HCT116 (cell line): ENCODE data around the gene LRRC66. TPM values are rescaled to one million over a fixed set of nuclear protein-coding genes. Genes with fewer than 3 reads are reported as not detected.

ENCODE experiments used
- ATAC-seq: fragments of 200-7000 bp; cut with Tn5 transposase; 2 replicates; pipeline ENCODE4 v1.9.1; 2020; ENCODE audit warnings: mild to moderate bottlenecking, moderate library complexity
- BruUV-seq: library from RNA; stranded (reverse); fragments of 400-500 nt; replicated peaks from 2 replicates; lab custom pipeline; 2021; lab: Mats Ljungman, UMichigan
- CTCF ChIA-PET: fragments of 300-600 bp; sonication (Branson Sonifier 250); formaldehyde crosslinking; loops from one replicate; lab custom pipeline; 2021; ENCODE audit warnings: antibody characterized with exemption; lab: Charles Lee
- POLR2A ChIA-PET: fragments of 300-600, 350-600 bp; sonication (Branson Sonifier 250); formaldehyde crosslinking; loops from one replicate; lab custom pipeline; 2021; ENCODE audit warnings: antibody characterized with exemption; lab: Charles Lee
- RAD21 ChIA-PET, 2 experiments: fragments of 300-600 bp; sonication (Branson Sonifier 250); formaldehyde crosslinking; loops; one replicate each; lab custom pipeline; 2023; ENCODE audit warnings: low total read pairs in 2 of 2; ENCODE audit not compliant: uncharacterized antibody in 2 of 2, unreplicated experiment in 2 of 2, low non-redundant PET in 1 of 2; lab: Charles Lee
- DNase-seq: peaks from one replicate; pipeline ENCODE4 v3.0.0-alpha.2; 2010; ENCODE audit warnings: low read depth, low spot score
- H2AFZ ChIP-seq: fragments of 200-600 bp; shearing (Covaris generic), sonication (generic); 2 replicates; pipeline ENCODE4 v1.6.1; 2017; ENCODE audit warnings: low read depth, mixed run types, mixed read lengths, antibody characterized with exemption, low read length; ENCODE audit not compliant: poor library complexity, severe bottlenecking
- H3K27ac ChIP-seq: 2 replicates; pipeline ENCODE4 v1.5.1; 2012; ENCODE audit warnings: low read depth, low read length
- H3K27me3 ChIP-seq: fragments of 200-600 bp; sonication (generic); 2 replicates; pipeline ENCODE4 v1.6.1; 2016; ENCODE audit warnings: mixed run types, low read length, mixed read lengths; ENCODE audit not compliant: insufficient read depth
- H3K36me3 ChIP-seq, 2 experiments: fragments of 200-500 bp in 1 of 2; fragments of 200-600 bp in 1 of 2; sonication (Bioruptor generic) in 1 of 2; sonication (generic) in 1 of 2; 2 replicates each; pipeline versions ENCODE4 v1.5.1 to v1.6.1; 2014 to 2016; ENCODE audit warnings: low read length in 2 of 2, inconsistent platforms in 1 of 2, mixed read lengths in 1 of 2, mixed run types in 1 of 2; ENCODE audit not compliant: insufficient read depth in 2 of 2, control insufficient read depth in 1 of 2
- H3K4me1 ChIP-seq, 2 experiments: fragments of 200-600 bp in 1 of 2; sonication (generic) in 1 of 2; 2 replicates each; pipeline versions ENCODE4 v1.5.1 to v1.6.1; 2012 to 2017; ENCODE audit warnings: low read length in 2 of 2, inconsistent platforms in 1 of 2, mild to moderate bottlenecking in 1 of 2, mixed read lengths in 1 of 2, mixed run types in 1 of 2, moderate library complexity in 1 of 2; ENCODE audit not compliant: insufficient read depth in 2 of 2, control insufficient read depth in 1 of 2
- H3K4me2 ChIP-seq: fragments of 200-600 bp; sonication (generic); 2 replicates; pipeline ENCODE4 v1.6.1; 2017; ENCODE audit warnings: mixed run types, low read length, mixed read lengths
- H3K4me3 ChIP-seq, 2 experiments: fragments of 200-600 bp in 1 of 2; sonication (generic) in 1 of 2; replicated peaks in 1 of 2; 2 replicates each; pipeline ENCODE4 v1.5.1; 2011 to 2016; ENCODE audit warnings: low read length in 2 of 2, control low read depth in 1 of 2, low read depth in 1 of 2, mild to moderate bottlenecking in 1 of 2, mixed read lengths in 1 of 2, mixed run types in 1 of 2
- H3K79me2 ChIP-seq: fragments of 200-600 bp; sonication (generic); 2 replicates; pipeline ENCODE4 v1.6.1; 2017; ENCODE audit warnings: mild to moderate bottlenecking, mixed run types, low read length, moderate library complexity, mixed read lengths; ENCODE audit not compliant: insufficient read depth
- H3K9ac ChIP-seq: fragments of 200-600 bp; sonication (generic); 2 replicates; pipeline ENCODE4 v1.6.1; 2016; ENCODE audit warnings: low read length, mixed read lengths
- H3K9me2 ChIP-seq: fragments of 200-600 bp; sonication (generic), shearing (Covaris generic); 2 replicates; pipeline ENCODE4 v1.6.1; 2017; ENCODE audit warnings: mixed run types, mild to moderate bottlenecking, moderate library complexity; ENCODE audit not compliant: insufficient read depth
- H3K9me3 ChIP-seq, 2 experiments: fragments of 200-500 bp in 1 of 2; fragments of 200-600 bp in 1 of 2; sonication (Bioruptor generic) in 1 of 2; sonication (generic) in 1 of 2; 2 replicates each; pipeline ENCODE4 v1.6.1; 2014 to 2017; ENCODE audit warnings: low read length in 2 of 2, mixed read lengths in 2 of 2, inconsistent platforms in 1 of 2, low read depth in 1 of 2, mild to moderate bottlenecking in 1 of 2, mixed run types in 1 of 2, moderate library complexity in 1 of 2; ENCODE audit not compliant: control insufficient read depth in 1 of 2, insufficient read depth in 1 of 2
- H4K20me1 ChIP-seq: fragments of 200-600 bp; sonication (generic), shearing (Covaris generic); 2 replicates; pipeline ENCODE4 v1.6.1; 2017; ENCODE audit warnings: mixed run types, mild to moderate bottlenecking, moderate library complexity; ENCODE audit not compliant: insufficient read depth
- ELF1 ChIP-seq: IDR thresholded peaks from 2 replicates; pipeline ENCODE4 v1.6.1; 2012; ENCODE audit warnings: low read depth, borderline replicate concordance
- EZH2 ChIP-seq: fragments of 200-600 bp; sonication (generic); IDR thresholded peaks from 2 replicates; pipeline ENCODE4 v1.6.1; 2017; ENCODE audit warnings: antibody characterized with exemption, mixed run types
- JUND ChIP-seq: IDR thresholded peaks from 2 replicates; pipeline ENCODE4 v1.6.1; 2012
- POLR2AphosphoS5 ChIP-seq: IDR thresholded peaks from 2 replicates; pipeline ENCODE4 v1.6.1; 2011; ENCODE audit warnings: mild to moderate bottlenecking, low read depth, low read length, moderate library complexity
- REST ChIP-seq: IDR thresholded peaks from 2 replicates; pipeline ENCODE4 v1.6.1; 2012; ENCODE audit warnings: low read depth
- SP1 ChIP-seq: IDR thresholded peaks from 2 replicates; pipeline ENCODE4 v1.6.1; 2012; ENCODE audit warnings: low read depth
- ZNF274 ChIP-seq: fragments of 200-500 bp; sonication (Bioruptor generic); IDR thresholded peaks from 2 replicates; pipeline ENCODE4 v1.6.1; 2014; ENCODE audit warnings: mild to moderate bottlenecking, low read depth, low read length, inconsistent platforms
- intact Hi-C: fragments of 100-400 bp; cut with micrococcal nuclease; formaldehyde crosslinking; loops from 2 replicates; pipeline ENCODE4 v1.10.0; 2022
- total RNA-seq: library from RNA; stranded (reverse); gene quantifications from one replicate; pipeline ENCODE4 v1.2.1, GENCODE V29; 2021; ENCODE audit not compliant: unreplicated experiment
- TF ChIP-seq, protein P1 (sequence below): IDR thresholded peaks from 2 replicates; pipeline ENCODE4 v1.6.1; 2011; ENCODE audit warnings: mild to moderate bottlenecking, low read length, moderate library complexity; ENCODE audit not compliant: insufficient replicate concordance; ENCODE audit errors: extremely low read depth
- TF ChIP-seq, protein P2 (sequence below): IDR thresholded peaks from 2 replicates; pipeline ENCODE4 v1.6.1; 2012
- TF ChIP-seq, protein P3 (sequence below): IDR thresholded peaks from 2 replicates; pipeline ENCODE4 v1.6.1; 2012

The LRRC66 gene
- total RNA-seq, 1 experiment from 2014 or later = 0.12 TPM

- DNase-seq (no peak), ATAC-seq (no peak)
- no TSS peak for BruUV-seq
- Histone ChIP-seq H3K4me1 (no peaks in the 10 kb centered on the region), H3K9ac (no peak overlapping the region), H3K27ac (no peak overlapping the region), H3K9me3 (no peaks in the 10 kb centered on the region), H3K79me2 (no peaks in the 10 kb centered on the region), H3K27me3 (no peaks in the 10 kb centered on the region), H4K20me1 (no peaks in the 10 kb centered on the region), H3K9me2 (no peaks in the 10 kb centered on the region), H3K4me2 (no peak overlapping the region), H3K36me3 (no peaks in the 10 kb centered on the region), H3K4me3 (no peak overlapping the region), H2AFZ (no peak overlapping the region)
- POLR2A ChIA-PET = no interaction called here
- RAD21 ChIA-PET = no interaction called here
- CTCF ChIA-PET = no interaction called here
- TF ChIP-seq ZNF274 (no peak), JUND (no peak), ELF1 (no peak), POLR2AphosphoS5 (no peak), REST (no peak), EZH2 (no peak), SP1 (no peak)
- TF ChIP-seq, protein P1, sequence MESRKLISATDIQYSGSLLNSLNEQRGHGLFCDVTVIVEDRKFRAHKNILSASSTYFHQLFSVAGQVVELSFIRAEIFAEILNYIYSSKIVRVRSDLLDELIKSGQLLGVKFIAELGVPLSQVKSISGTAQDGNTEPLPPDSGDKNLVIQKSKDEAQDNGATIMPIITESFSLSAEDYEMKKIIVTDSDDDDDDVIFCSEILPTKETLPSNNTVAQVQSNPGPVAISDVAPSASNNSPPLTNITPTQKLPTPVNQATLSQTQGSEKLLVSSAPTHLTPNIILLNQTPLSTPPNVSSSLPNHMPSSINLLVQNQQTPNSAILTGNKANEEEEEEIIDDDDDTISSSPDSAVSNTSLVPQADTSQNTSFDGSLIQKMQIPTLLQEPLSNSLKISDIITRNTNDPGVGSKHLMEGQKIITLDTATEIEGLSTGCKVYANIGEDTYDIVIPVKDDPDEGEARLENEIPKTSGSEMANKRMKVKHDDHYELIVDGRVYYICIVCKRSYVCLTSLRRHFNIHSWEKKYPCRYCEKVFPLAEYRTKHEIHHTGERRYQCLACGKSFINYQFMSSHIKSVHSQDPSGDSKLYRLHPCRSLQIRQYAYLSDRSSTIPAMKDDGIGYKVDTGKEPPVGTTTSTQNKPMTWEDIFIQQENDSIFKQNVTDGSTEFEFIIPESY = no peak
- TF ChIP-seq, protein P2, sequence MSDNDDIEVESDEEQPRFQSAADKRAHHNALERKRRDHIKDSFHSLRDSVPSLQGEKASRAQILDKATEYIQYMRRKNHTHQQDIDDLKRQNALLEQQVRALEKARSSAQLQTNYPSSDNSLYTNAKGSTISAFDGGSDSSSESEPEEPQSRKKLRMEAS = no peak
- TF ChIP-seq, protein P3, sequence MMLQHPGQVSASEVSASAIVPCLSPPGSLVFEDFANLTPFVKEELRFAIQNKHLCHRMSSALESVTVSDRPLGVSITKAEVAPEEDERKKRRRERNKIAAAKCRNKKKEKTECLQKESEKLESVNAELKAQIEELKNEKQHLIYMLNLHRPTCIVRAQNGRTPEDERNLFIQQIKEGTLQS = no peak
- intact Hi-C loops = no loop called here
Observed at GRCh38 chr4:52012651-52013050, 7.5 kb downstream of the LRRC66 start.
